ENCODE results near the gene MYO10. TPM values are rescaled to one million over a fixed set of nuclear protein-coding genes. Genes with fewer than 3 reads are reported as not detected.
"Not testable (repeated sequence)": the region's sequence is repeated elsewhere in the genome, so short reads cannot be mapped to it uniquely, and the experiment has no call there.

MYO10 gene
- total RNA-seq, 1 donor from 2014 or later: 4.6 TPM

GRCh38 chr5:16666883-16667398, 269.1 kb downstream of the MYO10 start:
- intact Hi-C loops (cut with DNase I): loop anchor here (2.0 to 10.0 kb wide), 4 partner anchors 114 to 502 kb away; partner anchors contain the start of gene ZNF622
- DNase-seq (ENCODE audit: low spot score): no peak

- no peak for DNase-seq (ENCODE audit: low spot score)
- intact Hi-C loops (cut with DNase I): loop anchor here (2.0 to 10.0 kb wide), 4 partner anchors 114 to 502 kb away; partner anchors contain the start of gene ZNF622
Measured at GRCh38 chr5:16666130-16666882, 269.8 kb downstream of the MYO10 start.

GRCh38 chr5:16665601-16666000, 270.5 kb downstream of the MYO10 start:
- no peak for DNase-seq (ENCODE audit: low spot score)
- intact Hi-C loops (cut with DNase I): loop anchor here (5.0 to 10.0 kb wide), 2 partner anchors 198 to 501 kb away; partner anchors contain the start of gene ZNF622

- intact Hi-C loops (cut with DNase I): loop anchor here (10.0 kb wide), 1 partner anchor 500 kb away; no protein-coding TSS in a partner anchor
Measured at GRCh38 chr5:16664368-16664767, 271.7 kb downstream of the MYO10 start.

GRCh38 chr5:16663840-16664239, 272.2 kb downstream of the MYO10 start:
- DNase-seq (ENCODE audit: low spot score): no peak
- intact Hi-C loops (cut with DNase I): loop anchor here (10.0 kb wide), 1 partner anchor 499 kb away; no protein-coding TSS in a partner anchor

More at GRCh38 chr5:16664368-16664767, 271.7 kb downstream of the MYO10 start:
- DNase-seq (ENCODE audit: low spot score): no peak

- intact Hi-C loops (cut with DNase I): loop anchor here (10.0 kb wide), 1 partner anchor 497 kb away; no protein-coding TSS in a partner anchor
- no peak for DNase-seq (ENCODE audit: low spot score)
Measured at GRCh38 chr5:16661713-16662112, 274.4 kb downstream of the MYO10 start.

GRCh38 chr5:16660982-16661381, 275.1 kb downstream of the MYO10 start:
- intact Hi-C loops (cut with DNase I): loop anchor here (10.0 kb wide), 1 partner anchor 496 kb away; no protein-coding TSS in a partner anchor
- DNase-seq (ENCODE audit: low spot score): no peak

- intact Hi-C loops (cut with DNase I): no loop called here
- no peak for DNase-seq (ENCODE audit: low spot score)
Measured at GRCh38 chr5:16659536-16659935, 276.6 kb downstream of the MYO10 start.

- DNase-seq (ENCODE audit: low spot score): no peak
- intact Hi-C loops (cut with DNase I): no loop called here
Measured at GRCh38 chr5:16656561-16657191, 279.4 kb downstream of the MYO10 start.

- DNase-seq (ENCODE audit: low spot score): no peak
Measured at GRCh38 chr5:16654647-16655334, 281.3 kb downstream of the MYO10 start.

GRCh38 chr5:16648739-16649138, 287.3 kb downstream of the MYO10 start:
- intact Hi-C loops (cut with DNase I); DNase-seq (ENCODE audit: low spot score): not testable (repeated sequence)

More at GRCh38 chr5:16654647-16655334, 281.3 kb downstream of the MYO10 start:
- intact Hi-C loops (cut with DNase I): no loop called here

GRCh38 chr5:16644301-16644889, 291.7 kb downstream of the MYO10 start:
- intact Hi-C loops (cut with DNase I): no loop called here
- no peak for DNase-seq (ENCODE audit: low spot score)

- intact Hi-C loops (cut with DNase I): no loop called here
- DNase-seq (ENCODE audit: low spot score): no peak
Measured at GRCh38 chr5:16642867-16643266, 293.2 kb downstream of the MYO10 start.

- intact Hi-C loops (cut with DNase I): no loop called here
- no peak for DNase-seq (ENCODE audit: low spot score)
Measured at GRCh38 chr5:16639206-16639605, 296.9 kb downstream of the MYO10 start.

GRCh38 chr5:16628376-16628775, 307.7 kb downstream of the MYO10 start:
- intact Hi-C loops (cut with DNase I): no loop called here
- no peak for DNase-seq (ENCODE audit: low spot score)

- intact Hi-C loops (cut with DNase I): no loop called here
- no peak for DNase-seq (ENCODE audit: low spot score)
Measured at GRCh38 chr5:16626696-16627264, 309.3 kb downstream of the MYO10 start.

- intact Hi-C loops (cut with DNase I): no loop called here
- no peak for DNase-seq (ENCODE audit: low spot score)
Measured at GRCh38 chr5:16625096-16625495, 311.0 kb downstream of the MYO10 start.

GRCh38 chr5:16619136-16619535, 317.0 kb downstream of the MYO10 start:
- intact Hi-C loops (cut with DNase I): no loop called here

More at GRCh38 chr5:16619136-16619535, 317.0 kb downstream of the MYO10 start:
- DNase-seq (ENCODE audit: low spot score): no peak

All from cardiac septum (tissue), 1 donor.